ENCODE results near the gene MINDY3.

The MINDY3 gene

GRCh38 chr10:15751046-15751445 lies 109.3 kb downstream of the MINDY3 start:
- TF ChIP-seq, protein P1, sequence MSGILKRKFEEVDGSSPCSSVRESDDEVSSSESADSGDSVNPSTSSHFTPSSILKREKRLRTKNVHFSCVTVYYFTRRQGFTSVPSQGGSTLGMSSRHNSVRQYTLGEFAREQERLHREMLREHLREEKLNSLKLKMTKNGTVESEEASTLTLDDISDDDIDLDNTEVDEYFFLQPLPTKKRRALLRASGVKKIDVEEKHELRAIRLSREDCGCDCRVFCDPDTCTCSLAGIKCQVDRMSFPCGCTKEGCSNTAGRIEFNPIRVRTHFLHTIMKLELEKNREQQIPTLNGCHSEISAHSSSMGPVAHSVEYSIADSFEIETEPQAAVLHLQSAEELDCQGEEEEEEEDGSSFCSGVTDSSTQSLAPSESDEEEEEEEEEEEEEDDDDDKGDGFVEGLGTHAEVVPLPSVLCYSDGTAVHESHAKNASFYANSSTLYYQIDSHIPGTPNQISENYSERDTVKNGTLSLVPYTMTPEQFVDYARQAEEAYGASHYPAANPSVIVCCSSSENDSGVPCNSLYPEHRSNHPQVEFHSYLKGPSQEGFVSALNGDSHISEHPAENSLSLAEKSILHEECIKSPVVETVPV (CRISPR knock-in tag; IDR thresholded peaks at IDR 0.05), result no peak
- no peak for TF ChIP-seq CSDC2 (CRISPR knock-in tag; IDR thresholded peaks at IDR 0.05)
- TF ChIP-seq TSHZ2 (CRISPR knock-in tag; IDR thresholded peaks at IDR 0.05), result no peak
- TF ChIP-seq PPARA (CRISPR knock-in tag; IDR thresholded peaks at IDR 0.05; ENCODE audit: borderline replicate concordance), result no peak
- no peak for TF ChIP-seq TCF4 (CRISPR knock-in tag; IDR thresholded peaks at IDR 0.05; ENCODE audit: borderline replicate concordance)
- no peak for TF ChIP-seq SNAI2 (CRISPR knock-in tag; IDR thresholded peaks at IDR 0.05)
- TF ChIP-seq ZFP3 (CRISPR knock-in tag; IDR thresholded peaks at IDR 0.05), result no peak
- TF ChIP-seq, protein P2, sequence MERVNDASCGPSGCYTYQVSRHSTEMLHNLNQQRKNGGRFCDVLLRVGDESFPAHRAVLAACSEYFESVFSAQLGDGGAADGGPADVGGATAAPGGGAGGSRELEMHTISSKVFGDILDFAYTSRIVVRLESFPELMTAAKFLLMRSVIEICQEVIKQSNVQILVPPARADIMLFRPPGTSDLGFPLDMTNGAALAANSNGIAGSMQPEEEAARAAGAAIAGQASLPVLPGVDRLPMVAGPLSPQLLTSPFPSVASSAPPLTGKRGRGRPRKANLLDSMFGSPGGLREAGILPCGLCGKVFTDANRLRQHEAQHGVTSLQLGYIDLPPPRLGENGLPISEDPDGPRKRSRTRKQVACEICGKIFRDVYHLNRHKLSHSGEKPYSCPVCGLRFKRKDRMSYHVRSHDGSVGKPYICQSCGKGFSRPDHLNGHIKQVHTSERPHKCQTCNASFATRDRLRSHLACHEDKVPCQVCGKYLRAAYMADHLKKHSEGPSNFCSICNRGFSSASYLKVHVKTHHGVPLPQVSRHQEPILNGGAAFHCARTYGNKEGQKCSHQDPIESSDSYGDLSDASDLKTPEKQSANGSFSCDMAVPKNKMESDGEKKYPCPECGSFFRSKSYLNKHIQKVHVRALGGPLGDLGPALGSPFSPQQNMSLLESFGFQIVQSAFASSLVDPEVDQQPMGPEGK (CRISPR knock-in tag; IDR thresholded peaks at IDR 0.05; ENCODE audit: borderline replicate concordance), result no peak
- no peak for TF ChIP-seq CREB5 (CRISPR knock-in tag; IDR thresholded peaks at IDR 0.05; ENCODE audit: low read depth)
- TF ChIP-seq TOX (CRISPR knock-in tag; IDR thresholded peaks at IDR 0.05; ENCODE audit: borderline replicate concordance), result no peak
- TF ChIP-seq BACH2 (CRISPR knock-in tag; IDR thresholded peaks at IDR 0.05; ENCODE audit: borderline replicate concordance), result no peak

DNA sequence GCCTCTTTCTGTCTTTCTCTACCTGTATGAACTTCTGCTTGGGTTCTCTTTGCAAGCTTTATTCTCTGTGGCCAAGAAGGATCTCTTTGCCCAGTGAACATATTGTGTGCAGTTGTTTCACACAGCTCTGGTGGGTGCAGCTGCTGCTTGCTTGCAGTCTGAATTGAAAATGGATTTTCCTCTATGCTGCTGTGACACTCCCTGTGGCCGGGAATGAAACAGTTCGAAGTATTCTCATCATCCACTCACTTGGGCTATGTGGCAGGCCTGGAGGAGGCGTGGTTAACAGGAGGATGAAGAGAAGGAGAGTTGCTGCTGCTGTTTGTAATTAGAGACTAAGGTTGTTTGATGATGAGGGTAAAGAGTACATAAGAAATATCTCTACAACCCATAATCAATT lies 112.2 kb downstream of the MINDY3 start:
- 0 out of 3 replicates have a peak, but pooled peaks have one; percentile 39 for ATAC-seq

More at GRCh38 chr10:15751046-15751445, 109.3 kb downstream of the MINDY3 start:
- ATAC-seq, result no peak

More for the DNA sequence above, 112.2 kb downstream of the MINDY3 start:
- TF ChIP-seq ZNF8 (CRISPR knock-in tag; IDR thresholded peaks at IDR 0.05), result no peak
- TF ChIP-seq TCF4 (CRISPR knock-in tag; IDR thresholded peaks at IDR 0.05; ENCODE audit: borderline replicate concordance), result no peak
- TF ChIP-seq POU6F1 (CRISPR knock-in tag; IDR thresholded peaks at IDR 0.05; ENCODE audit: borderline replicate concordance, low read depth), result no peak
- no peak for TF ChIP-seq GLIS3 (CRISPR knock-in tag; IDR thresholded peaks at IDR 0.05)
- TF ChIP-seq TOX (CRISPR knock-in tag; IDR thresholded peaks at IDR 0.05; ENCODE audit: borderline replicate concordance), result no peak
- TF ChIP-seq, protein P2 (CRISPR knock-in tag; IDR thresholded peaks at IDR 0.05; ENCODE audit: borderline replicate concordance), result no peak
- TF ChIP-seq, protein P1 (CRISPR knock-in tag; IDR thresholded peaks at IDR 0.05), result no peak
- no peak for TF ChIP-seq CREB5 (CRISPR knock-in tag; IDR thresholded peaks at IDR 0.05; ENCODE audit: low read depth)
- TF ChIP-seq ZFP30 (CRISPR knock-in tag; IDR thresholded peaks at IDR 0.05), result no peak

All from SK-N-SH treated with all-trans-retinoic acid at 6 μM for 48 hours (cell line).